ENCODE measurements around the gene CDC26. TPM values are rescaled to one million over a fixed set of nuclear protein-coding genes. Genes with fewer than 3 reads are reported as not detected.

Gene CDC26
- total RNA-seq (10 to 100 TPM; 25.1 to 37.0 (median 34.7) TPM), total RNA-seq (8.2 to 22.7 (median 13.9) reads per million in 29 experiments)
- 48.7 TPM for total RNA-seq (2013)

- Histone ChIP-seq H3K27ac (ENCODE audit: low read length) (peak within 1 kb of the TSS; percentile 89), H3K4me3 (ENCODE audit: control insufficient read depth in 1 of 2, extremely low read depth in 1 of 2, low read length in 1 of 2) (peak within 1 kb of the TSS; percentile 76 to 84), H3K4me1 (ENCODE audit: control insufficient read depth in 1 of 2, extremely low read depth in 1 of 2, insufficient read depth in 2 of 2, low read length in 2 of 2) (peaks cover 8 to 9% of the 10 kb centered on the region in 2 experiments), H3K27me3 (replicated peaks in 1 of 2; ENCODE audit: control insufficient read depth in 2 of 2, extremely low read depth in 1 of 2, insufficient read depth in 2 of 2, low read length in 1 of 2) (no peaks in the 10 kb centered on the region), H3K9me3 (no peaks in the 10 kb centered on the region), H3K36me3 (ENCODE audit: control insufficient read depth in 2 of 2, extremely low read depth in 1 of 2, insufficient read depth in 1 of 2, low read length in 1 of 2) (peaks cover 11 to 52% of the 10 kb centered on the region in 2 donors)
- under 1% methylated on average over 48 of the region's 63 CpGs for WGBS (ENCODE audit: insufficient coverage)
- H3K4me1 Mint-ChIP-seq: peaks cover 8 to 42% (median 32%) of the 10 kb centered on the region in 3 donors
- ChIA-PET POLR2A (interaction anchor here in 1 of 2 donors (0.5 to 0.9 kb wide), 3 partner anchors 18 to 64 kb away, joined by 3 to 4 read pairs (median 4); partner anchors contain the start of genes FKBP15 and SLC31A1), CTCF (interaction anchor here (0.7 to 3.1 kb wide), 23 partner anchors 15 to 382 kb away, joined by 3 to 31 read pairs (median 6); partner anchors contain the start of genes FKBP15 (in 2 of the 2), SLC31A1 (in 2 of the 2), ALAD (in 1 of the 2) and C9orf43 (in 1 of the 2))
- H3K27me3 Mint-ChIP-seq: no peaks in the 10 kb centered on the region
- H3K27ac Mint-ChIP-seq: no peak within 1 kb of the TSS
- H3K36me3 Mint-ChIP-seq: peaks cover 33% of the 10 kb centered on the region
- no peaks in the 10 kb centered on the region for H3K9me3 Mint-ChIP-seq
- no peak within 1 kb of the TSS for H3K4me3 Mint-ChIP-seq
- ATAC-seq (replicated peaks in 1 of 4): peak; percentile 94 to 96 (median 95)
- DNase-seq: peak; percentile 81 to 98 (median 94)
Observed at GRCh38 chr9:113275157-113276131, at the start of gene CDC26, which contains the start of gene PRPF4. CDC26 (minus strand) TSS chr9:113275572; CDS start chr9:113272507, 3,065 bp downstream. PRPF4 (plus strand) TSS chr9:113275658; CDS start chr9:113275744, 86 bp downstream.

GRCh38 chr9:113322671-113323070, 47.3 kb upstream of the CDC26 start:
- Mint-ChIP-seq H3K9me3 (no peaks in the 10 kb centered on the region), H3K27ac (no peak overlapping the region)

GRCh38 chr9:113320051-113320450, 44.7 kb upstream of the CDC26 start:
- H3K4me3 Mint-ChIP-seq: no peak overlapping the region
- H3K4me1 Mint-ChIP-seq: no peaks in the 10 kb centered on the region
- H3K36me3 ChIP-seq (ENCODE audit: control insufficient read depth in 2 of 2, extremely low read depth in 1 of 2, insufficient read depth in 1 of 2, low read length in 1 of 2): no peaks in the 10 kb centered on the region
- no peaks in the 10 kb centered on the region for H3K4me1 ChIP-seq (ENCODE audit: control insufficient read depth in 1 of 2, extremely low read depth in 1 of 2, insufficient read depth in 2 of 2, low read length in 2 of 2)
- 100% methylated on average over 2 of the region's 3 CpGs for WGBS (ENCODE audit: insufficient coverage)
- ChIA-PET CTCF (no interaction called here), POLR2A (no interaction called here)
- H3K27ac Mint-ChIP-seq: no peak overlapping the region
- no peaks in the 10 kb centered on the region for H3K9me3 Mint-ChIP-seq
- no peak overlapping the region for H3K27ac ChIP-seq (ENCODE audit: low read length)
- DNase-seq: no peak
- no peaks in the 10 kb centered on the region for H3K9me3 ChIP-seq
- H3K36me3 Mint-ChIP-seq: peaks cover 6% of the 10 kb centered on the region
- no peak for ATAC-seq (replicated peaks in 1 of 4)
- H3K4me3 ChIP-seq (ENCODE audit: control insufficient read depth in 1 of 2, extremely low read depth in 1 of 2, low read length in 1 of 2): no peak overlapping the region
- peaks cover 0 to 2% of the 10 kb centered on the region in 2 experiments for H3K27me3 ChIP-seq (replicated peaks in 1 of 2; ENCODE audit: control insufficient read depth in 2 of 2, extremely low read depth in 1 of 2, insufficient read depth in 2 of 2, low read length in 1 of 2)
- peaks cover 1 to 4% of the 10 kb centered on the region in 2 donors for H3K27me3 Mint-ChIP-seq

More at GRCh38 chr9:113322671-113323070, 47.3 kb upstream of the CDC26 start:
- no peak overlapping the region for H3K4me3 Mint-ChIP-seq
- CTCF ChIA-PET: no interaction called here
- Histone ChIP-seq H3K27ac (ENCODE audit: low read length) (no peak overlapping the region), H3K27me3 (replicated peaks in 1 of 2; ENCODE audit: control insufficient read depth in 2 of 2, extremely low read depth in 1 of 2, insufficient read depth in 2 of 2, low read length in 1 of 2) (no peaks in the 10 kb centered on the region), H3K9me3 (no peaks in the 10 kb centered on the region), H3K4me3 (ENCODE audit: control insufficient read depth in 1 of 2, extremely low read depth in 1 of 2, low read length in 1 of 2) (no peak overlapping the region), H3K36me3 (ENCODE audit: control insufficient read depth in 2 of 2, extremely low read depth in 1 of 2, insufficient read depth in 1 of 2, low read length in 1 of 2) (no peaks in the 10 kb centered on the region), H3K4me1 (ENCODE audit: control insufficient read depth in 1 of 2, extremely low read depth in 1 of 2, insufficient read depth in 2 of 2, low read length in 2 of 2) (no peaks in the 10 kb centered on the region)
- ATAC-seq (replicated peaks in 1 of 4) (no peak), DNase-seq (no peak)
- POLR2A ChIA-PET: no interaction called here
- H3K36me3 Mint-ChIP-seq: peaks cover 6% of the 10 kb centered on the region
- WGBS (ENCODE audit: insufficient coverage): 96% methylated on average over 4 of the region's 6 CpGs
- H3K27me3 Mint-ChIP-seq: no peaks in the 10 kb centered on the region
- no peaks in the 10 kb centered on the region for H3K4me1 Mint-ChIP-seq

- no CpG with 5 or more reads among the region's 2 CpGs for WGBS (ENCODE audit: insufficient coverage)
Observed at GRCh38 chr9:113319054-113319453, 43.7 kb upstream of the CDC26 start.

GRCh38 chr9:113317777-113318176, 42.4 kb upstream of the CDC26 start:
- no peak for ATAC-seq (replicated peaks in 1 of 4)
- Mint-ChIP-seq H3K4me3 (no peak overlapping the region), H3K4me1 (no peaks in the 10 kb centered on the region)

More at GRCh38 chr9:113319054-113319453, 43.7 kb upstream of the CDC26 start:
- H3K4me3 ChIP-seq (ENCODE audit: control insufficient read depth in 1 of 2, extremely low read depth in 1 of 2, low read length in 1 of 2): no peak overlapping the region
- H3K27ac ChIP-seq (ENCODE audit: low read length): no peak overlapping the region
- Mint-ChIP-seq H3K9me3 (no peaks in the 10 kb centered on the region), H3K4me1 (no peaks in the 10 kb centered on the region), H3K27me3 (peaks cover 3 to 4% of the 10 kb centered on the region in 2 donors), H3K36me3 (peaks cover 6% of the 10 kb centered on the region), H3K4me3 (no peak overlapping the region), H3K27ac (no peak overlapping the region)
- ChIA-PET POLR2A (interaction anchor here in 1 of 2 donors (0.5 to 0.9 kb wide), 2 partner anchors 9 to 107 kb away, joined by 3 to 7 read pairs; no protein-coding TSS in a partner anchor), CTCF (interaction anchor here in 1 of 2 donors (0.6 to 1.0 kb wide), 2 partner anchors 29 to 275 kb away, joined by 3 to 4 read pairs; no protein-coding TSS in a partner anchor)
- no peaks in the 10 kb centered on the region for H3K4me1 ChIP-seq (ENCODE audit: control insufficient read depth in 1 of 2, extremely low read depth in 1 of 2, insufficient read depth in 2 of 2, low read length in 2 of 2)
- no peaks in the 10 kb centered on the region for H3K36me3 ChIP-seq (ENCODE audit: control insufficient read depth in 2 of 2, extremely low read depth in 1 of 2, insufficient read depth in 1 of 2, low read length in 1 of 2)
- no peaks in the 10 kb centered on the region for H3K9me3 ChIP-seq
- DNase-seq: no peak
- no peak for ATAC-seq (replicated peaks in 1 of 4)
- peaks cover 0 to 2% of the 10 kb centered on the region in 2 experiments for H3K27me3 ChIP-seq (replicated peaks in 1 of 2; ENCODE audit: control insufficient read depth in 2 of 2, extremely low read depth in 1 of 2, insufficient read depth in 2 of 2, low read length in 1 of 2)

GRCh38 chr9:113316030-113316429, 40.7 kb upstream of the CDC26 start:
- H3K4me1 ChIP-seq (ENCODE audit: control insufficient read depth in 1 of 2, extremely low read depth in 1 of 2, insufficient read depth in 2 of 2, low read length in 2 of 2): no peaks in the 10 kb centered on the region
- DNase-seq (no peak), ATAC-seq (replicated peaks in 1 of 4) (no peak)
- ChIA-PET CTCF (no interaction called here), POLR2A (no interaction called here)
- Mint-ChIP-seq H3K27ac (no peak overlapping the region), H3K4me3 (no peak overlapping the region), H3K9me3 (no peaks in the 10 kb centered on the region), H3K36me3 (peaks cover 6% of the 10 kb centered on the region), H3K4me1 (no peaks in the 10 kb centered on the region), H3K27me3 (peaks cover 3 to 4% of the 10 kb centered on the region in 2 donors)
- 81% methylated on average over 3 of the region's 4 CpGs for WGBS (ENCODE audit: insufficient coverage)
- no peak overlapping the region for H3K27ac ChIP-seq (ENCODE audit: low read length)
- no peak overlapping the region for H3K4me3 ChIP-seq (ENCODE audit: control insufficient read depth in 1 of 2, extremely low read depth in 1 of 2, low read length in 1 of 2)
- H3K36me3 ChIP-seq (ENCODE audit: control insufficient read depth in 2 of 2, extremely low read depth in 1 of 2, insufficient read depth in 1 of 2, low read length in 1 of 2): no peaks in the 10 kb centered on the region
- H3K27me3 ChIP-seq (replicated peaks in 1 of 2; ENCODE audit: control insufficient read depth in 2 of 2, extremely low read depth in 1 of 2, insufficient read depth in 2 of 2, low read length in 1 of 2): peaks cover 0 to 2% of the 10 kb centered on the region in 2 experiments
- no peaks in the 10 kb centered on the region for H3K9me3 ChIP-seq

More at GRCh38 chr9:113317777-113318176, 42.4 kb upstream of the CDC26 start:
- H3K36me3 ChIP-seq (ENCODE audit: control insufficient read depth in 2 of 2, extremely low read depth in 1 of 2, insufficient read depth in 1 of 2, low read length in 1 of 2): no peaks in the 10 kb centered on the region
- no peak overlapping the region for H3K27ac Mint-ChIP-seq
- POLR2A ChIA-PET: no interaction called here
- H3K36me3 Mint-ChIP-seq: peaks cover 6% of the 10 kb centered on the region
- no peak overlapping the region for H3K27ac ChIP-seq (ENCODE audit: low read length)
- H3K4me1 ChIP-seq (ENCODE audit: control insufficient read depth in 1 of 2, extremely low read depth in 1 of 2, insufficient read depth in 2 of 2, low read length in 2 of 2): no peaks in the 10 kb centered on the region
- no peaks in the 10 kb centered on the region for H3K9me3 ChIP-seq
- H3K9me3 Mint-ChIP-seq: no peaks in the 10 kb centered on the region
- H3K4me3 ChIP-seq (ENCODE audit: control insufficient read depth in 1 of 2, extremely low read depth in 1 of 2, low read length in 1 of 2): no peak overlapping the region
- DNase-seq: no peak
- peaks cover 3 to 4% of the 10 kb centered on the region in 2 donors for H3K27me3 Mint-ChIP-seq
- no CpG with 5 or more reads among the region's 2 CpGs for WGBS (ENCODE audit: insufficient coverage)
- H3K27me3 ChIP-seq (replicated peaks in 1 of 2; ENCODE audit: control insufficient read depth in 2 of 2, extremely low read depth in 1 of 2, insufficient read depth in 2 of 2, low read length in 1 of 2): peaks cover 0 to 2% of the 10 kb centered on the region in 2 experiments
- CTCF ChIA-PET: no interaction called here

All from T-cell (primary cell).